ENCODE data around the gene BTAF1. TPM values are rescaled to one million over a fixed set of nuclear protein-coding genes. Genes with fewer than 3 reads are reported as not detected.

The BTAF1 gene
- total RNA-seq, 1 experiment from 2014 or later: 42.3 TPM

- H3K4me3 ChIP-seq (ENCODE audit: low read depth, low read length, poor library complexity, severe bottlenecking): no peak overlapping the region
- DNase-seq (ENCODE audit: low spot score): no peak
- no peaks in the 10 kb centered on the region for H3K4me1 ChIP-seq (ENCODE audit: insufficient read depth, low read length, poor library complexity, severe bottlenecking)
- POLR2A ChIA-PET (ENCODE audit: low non-redundant PET): no interaction called here
- TF ChIP-seq EZH2 (IDR thresholded peaks at IDR 0.05; ENCODE audit: borderline replicate concordance, low read depth, low read length, poor library complexity, severe bottlenecking): no peak
- TF ChIP-seq, protein P1, sequence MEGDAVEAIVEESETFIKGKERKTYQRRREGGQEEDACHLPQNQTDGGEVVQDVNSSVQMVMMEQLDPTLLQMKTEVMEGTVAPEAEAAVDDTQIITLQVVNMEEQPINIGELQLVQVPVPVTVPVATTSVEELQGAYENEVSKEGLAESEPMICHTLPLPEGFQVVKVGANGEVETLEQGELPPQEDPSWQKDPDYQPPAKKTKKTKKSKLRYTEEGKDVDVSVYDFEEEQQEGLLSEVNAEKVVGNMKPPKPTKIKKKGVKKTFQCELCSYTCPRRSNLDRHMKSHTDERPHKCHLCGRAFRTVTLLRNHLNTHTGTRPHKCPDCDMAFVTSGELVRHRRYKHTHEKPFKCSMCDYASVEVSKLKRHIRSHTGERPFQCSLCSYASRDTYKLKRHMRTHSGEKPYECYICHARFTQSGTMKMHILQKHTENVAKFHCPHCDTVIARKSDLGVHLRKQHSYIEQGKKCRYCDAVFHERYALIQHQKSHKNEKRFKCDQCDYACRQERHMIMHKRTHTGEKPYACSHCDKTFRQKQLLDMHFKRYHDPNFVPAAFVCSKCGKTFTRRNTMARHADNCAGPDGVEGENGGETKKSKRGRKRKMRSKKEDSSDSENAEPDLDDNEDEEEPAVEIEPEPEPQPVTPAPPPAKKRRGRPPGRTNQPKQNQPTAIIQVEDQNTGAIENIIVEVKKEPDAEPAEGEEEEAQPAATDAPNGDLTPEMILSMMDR (conservative IDR thresholded peaks at IDR 0.05; ENCODE audit: low read depth, low read length): no peak
- no peak overlapping the region for H3K27ac ChIP-seq (ENCODE audit: low read depth, low read length, poor library complexity, severe bottlenecking)
- intact Hi-C loops (cut with micrococcal nuclease; ENCODE audit: unreplicated experiment): no loop called here
- no peaks in the 10 kb centered on the region for H3K9me3 ChIP-seq (ENCODE audit: low read depth, low read length, poor library complexity, severe bottlenecking)
- H3K36me3 ChIP-seq (ENCODE audit: insufficient read depth, low read length, poor library complexity, severe bottlenecking): peaks cover 67% of the 10 kb centered on the region
- no TSS peak for BruUV-seq (replicated peaks)
- CTCF ChIA-PET: no interaction called here
- H3K27me3 ChIP-seq (replicated peaks; ENCODE audit: insufficient read depth, low read depth, low read length, poor library complexity): no peaks in the 10 kb centered on the region
Measured at GRCh38 chr10:91953600-91954160, 30.1 kb downstream of the BTAF1 start.

DNA sequence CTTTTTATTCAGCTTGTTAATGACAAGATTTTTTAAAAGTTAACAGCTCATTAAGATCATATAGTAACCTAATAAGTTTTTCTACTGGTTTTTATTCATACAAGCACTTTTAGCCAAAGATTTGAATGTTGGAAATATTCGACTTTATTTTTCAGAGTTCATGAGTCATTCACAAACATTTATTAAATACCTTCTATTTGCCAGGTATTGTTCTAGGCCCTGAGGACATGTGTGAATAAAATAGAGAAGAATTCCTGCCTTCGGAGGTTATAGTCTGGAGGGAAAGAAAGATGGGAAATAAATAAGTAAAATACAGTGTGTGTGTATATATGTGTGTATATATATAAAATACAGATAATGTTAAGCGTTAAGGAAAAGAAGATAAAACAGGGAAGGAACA, 31.5 kb downstream of the BTAF1 start:
- no peaks in the 10 kb centered on the region for H3K27me3 ChIP-seq (replicated peaks; ENCODE audit: insufficient read depth, low read depth, low read length, poor library complexity)
- no peak overlapping the region for H3K27ac ChIP-seq (ENCODE audit: low read depth, low read length, poor library complexity, severe bottlenecking)
- TSS peak; percentile 3 for BruUV-seq (replicated peaks)
- CTCF ChIA-PET: no interaction called here
- POLR2A ChIA-PET (ENCODE audit: low non-redundant PET): no interaction called here
- no peak for DNase-seq (ENCODE audit: low spot score)
- intact Hi-C loops (cut with micrococcal nuclease; ENCODE audit: unreplicated experiment): no loop called here
- TF ChIP-seq, protein P1 (conservative IDR thresholded peaks at IDR 0.05; ENCODE audit: low read depth, low read length): no peak
- no peak for TF ChIP-seq EZH2 (IDR thresholded peaks at IDR 0.05; ENCODE audit: borderline replicate concordance, low read depth, low read length, poor library complexity, severe bottlenecking)
- H3K9me3 ChIP-seq (ENCODE audit: low read depth, low read length, poor library complexity, severe bottlenecking): no peaks in the 10 kb centered on the region
- H3K36me3 ChIP-seq (ENCODE audit: insufficient read depth, low read length, poor library complexity, severe bottlenecking): peaks cover 72% of the 10 kb centered on the region
- no peaks in the 10 kb centered on the region for H3K4me1 ChIP-seq (ENCODE audit: insufficient read depth, low read length, poor library complexity, severe bottlenecking)
- no peak overlapping the region for H3K4me3 ChIP-seq (ENCODE audit: low read depth, low read length, poor library complexity, severe bottlenecking)

DNA sequence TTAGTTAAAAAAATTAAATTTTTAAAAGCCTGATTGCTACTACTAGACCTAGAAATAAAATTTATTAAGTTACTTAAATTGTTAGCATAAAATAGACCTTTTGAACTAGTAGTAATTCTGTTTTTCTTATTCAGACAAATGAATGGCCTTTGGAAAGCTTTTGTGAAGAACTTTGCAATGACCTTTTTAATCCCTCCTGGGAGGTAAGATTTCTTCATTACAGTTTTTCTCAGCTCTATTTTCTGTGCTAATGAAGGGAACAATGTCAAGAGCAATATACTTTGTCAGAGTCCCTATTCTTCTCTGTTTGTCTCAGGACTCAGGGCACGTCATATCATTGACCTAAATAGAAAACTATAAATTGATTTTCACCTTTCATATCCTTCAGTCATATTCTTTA, 33.5 kb downstream of the BTAF1 start:
- H3K4me1 ChIP-seq (ENCODE audit: insufficient read depth, low read length, poor library complexity, severe bottlenecking): no peaks in the 10 kb centered on the region
- no peak for DNase-seq (ENCODE audit: low spot score)
- H3K9me3 ChIP-seq (ENCODE audit: low read depth, low read length, poor library complexity, severe bottlenecking): no peaks in the 10 kb centered on the region
- POLR2A ChIA-PET (ENCODE audit: low non-redundant PET): no interaction called here
- peaks cover 78% of the 10 kb centered on the region for H3K36me3 ChIP-seq (ENCODE audit: insufficient read depth, low read length, poor library complexity, severe bottlenecking)
- no peak overlapping the region for H3K4me3 ChIP-seq (ENCODE audit: low read depth, low read length, poor library complexity, severe bottlenecking)
- no peak overlapping the region for H3K27ac ChIP-seq (ENCODE audit: low read depth, low read length, poor library complexity, severe bottlenecking)
- CTCF ChIA-PET: no interaction called here
- H3K27me3 ChIP-seq (replicated peaks; ENCODE audit: insufficient read depth, low read depth, low read length, poor library complexity): no peaks in the 10 kb centered on the region
- intact Hi-C loops (cut with micrococcal nuclease; ENCODE audit: unreplicated experiment): no loop called here
- BruUV-seq (replicated peaks): no TSS peak
- TF ChIP-seq, protein P1 (conservative IDR thresholded peaks at IDR 0.05; ENCODE audit: low read depth, low read length): no peak
- TF ChIP-seq EZH2 (IDR thresholded peaks at IDR 0.05; ENCODE audit: borderline replicate concordance, low read depth, low read length, poor library complexity, severe bottlenecking): no peak
